Stomach (tissue), 9 donors: Measurements from ENCODE around the gene LYZL4. TPM values are rescaled to one million over a fixed set of nuclear protein-coding genes. Genes with fewer than 3 reads are reported as not detected.

Experiments
- DNase-seq, 2 donors: peaks; one replicate each; pipeline versions ENCODE4 v3.0.0 to v3.0.0-alpha.2; 2013 to 2019
- H3K27ac ChIP-seq, 5 donors: fragments of 200-600 bp in 4 of 5; sonication (generic) in 4 of 5; one replicate each; pipeline ENCODE4 v1.5.1; 2013 to 2019; ENCODE audit warnings: mild to moderate bottlenecking in 1 of 5, moderate library complexity in 1 of 5
- H3K27me3 ChIP-seq, 3 donors: fragments of 200-600 bp; sonication (generic); one replicate each; pipeline ENCODE4 v1.5.1; 2017 to 2019; ENCODE audit warnings: mixed run types in 1 of 3
- H3K36me3 ChIP-seq, 4 donors: fragments of 200-600 bp; sonication (generic); 1 replicate in 3 of 4; 2 replicates in 1 of 4; pipeline ENCODE4 v1.5.1; 2016 to 2019
- H3K4me1 ChIP-seq, 4 donors: fragments of 200-600 bp; sonication (generic); one replicate each; pipeline ENCODE4 v1.5.1; 2016 to 2019
- H3K4me3 ChIP-seq, 4 donors: fragments of 200-600 bp; sonication (generic) in 3 of 4; one replicate each; pipeline ENCODE4 v1.5.1; 2016 to 2019; ENCODE audit warnings: mild to moderate bottlenecking in 1 of 4
- H3K9me3 ChIP-seq, 4 donors: fragments of 200-600 bp; sonication (generic); one replicate each; pipeline ENCODE4 v1.5.1; 2016 to 2019
- EP300 ChIP-seq: sonication (generic); formaldehyde crosslinking; IDR thresholded peaks from one replicate; pipeline ENCODE4 v1.6.1; 2017; ENCODE audit warnings: antibody characterized with exemption
- POLR2A ChIP-seq, 4 donors: fragments of 450-650 bp; IDR thresholded peaks; one replicate each; pipeline ENCODE4 v1.6.1; 2016; ENCODE audit warnings: antibody characterized with exemption in 4 of 4, control low read depth in 2 of 4, mild to moderate bottlenecking in 1 of 4, moderate library complexity in 1 of 4
- POLR2AphosphoS5 ChIP-seq, 3 donors: sonication (generic); formaldehyde crosslinking; IDR thresholded peaks; one replicate each; pipeline ENCODE4 v1.6.1; 2016; ENCODE audit warnings: antibody characterized with exemption in 3 of 3
- WGBS, 5 donors: extraction: QIAGEN DNeasy Blood & Tissue Kit in 3 of 5; methylation state at CpG; one replicate each; pipeline versions ENCODE4 v1.1.5 to v1.1.7; 2013 to 2018; 5-methylcytosine and 5-hydroxymethylcytosine counted together
- intact Hi-C: fragments of 100-400 bp; cut with DNase I; formaldehyde crosslinking; loops from one replicate; pipeline ENCODE4 v1.15.1; 2023; ENCODE audit warnings: low total_unique reads
- polyA plus RNA-seq, 3 donors: library from polyadenylated mRNA; stranded (reverse); fragments of 200-250 nt; gene quantifications; one replicate each; pipeline ENCODE4 v1.2.3, GENCODE V29; 2013
- total RNA-seq, 5 donors: library from RNA; depleted of rRNA; stranded (reverse); fragments of >200 nt; gene quantifications; one replicate each; pipeline versions ENCODE4 v1.1.0 to v1.2.3, GENCODE V29; 2014 to 2016
- TF ChIP-seq, protein P1 (sequence below), 7 experiments: fragments of 450-650 bp in 4 of 7; fragments of 200-600 bp in 3 of 7; sonication (generic) in 3 of 7; IDR thresholded peaks; one replicate each; pipeline ENCODE4 v1.5.1; 2016 to 2019; ENCODE audit warnings: antibody characterized with exemption in 7 of 7, control low read depth in 2 of 7, mild to moderate bottlenecking in 1 of 7
- donor health status: healthy with polysubstance abuse.
- donor health status: Bipolar disorder and iron deficiency.
- donor health status: healthy.

The LYZL4 gene
- total and polyA plus RNA-seq, 8 donors, result not detected

DNA sequence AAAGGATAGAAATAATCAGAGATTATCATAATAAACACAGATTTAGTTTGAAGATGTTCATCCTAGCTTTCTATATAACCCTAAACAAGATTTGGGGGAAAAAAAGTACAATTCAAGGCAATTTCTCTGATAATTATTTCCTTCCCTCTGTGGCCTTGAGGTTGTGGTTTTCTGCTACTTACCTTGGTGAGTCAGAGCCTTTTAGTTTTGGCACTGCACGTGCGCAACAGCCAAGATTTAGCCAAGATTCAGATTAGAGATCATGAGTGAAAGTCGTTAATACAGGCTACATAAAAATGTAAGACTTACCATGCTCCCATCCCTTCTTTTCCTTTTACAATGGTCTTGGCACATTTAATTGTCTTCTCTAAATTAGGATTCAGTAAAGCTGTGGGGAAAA is 6.7 kb downstream of the LYZL4 start:
- intact Hi-C loops, result no loop called here
- TF ChIP-seq POLR2AphosphoS5 (IDR thresholded peaks at IDR 0.05) (no peak), POLR2A (IDR thresholded peaks at IDR 0.05) (no peak), EP300 (no peak)
- TF ChIP-seq, protein P1, sequence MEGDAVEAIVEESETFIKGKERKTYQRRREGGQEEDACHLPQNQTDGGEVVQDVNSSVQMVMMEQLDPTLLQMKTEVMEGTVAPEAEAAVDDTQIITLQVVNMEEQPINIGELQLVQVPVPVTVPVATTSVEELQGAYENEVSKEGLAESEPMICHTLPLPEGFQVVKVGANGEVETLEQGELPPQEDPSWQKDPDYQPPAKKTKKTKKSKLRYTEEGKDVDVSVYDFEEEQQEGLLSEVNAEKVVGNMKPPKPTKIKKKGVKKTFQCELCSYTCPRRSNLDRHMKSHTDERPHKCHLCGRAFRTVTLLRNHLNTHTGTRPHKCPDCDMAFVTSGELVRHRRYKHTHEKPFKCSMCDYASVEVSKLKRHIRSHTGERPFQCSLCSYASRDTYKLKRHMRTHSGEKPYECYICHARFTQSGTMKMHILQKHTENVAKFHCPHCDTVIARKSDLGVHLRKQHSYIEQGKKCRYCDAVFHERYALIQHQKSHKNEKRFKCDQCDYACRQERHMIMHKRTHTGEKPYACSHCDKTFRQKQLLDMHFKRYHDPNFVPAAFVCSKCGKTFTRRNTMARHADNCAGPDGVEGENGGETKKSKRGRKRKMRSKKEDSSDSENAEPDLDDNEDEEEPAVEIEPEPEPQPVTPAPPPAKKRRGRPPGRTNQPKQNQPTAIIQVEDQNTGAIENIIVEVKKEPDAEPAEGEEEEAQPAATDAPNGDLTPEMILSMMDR (IDR thresholded peaks at IDR 0.05), result no peak
- H3K27me3 ChIP-seq, result no peaks in the 10 kb centered on the region
- no peak overlapping the region for H3K4me3 ChIP-seq
- no peak overlapping the region for H3K27ac ChIP-seq
- H3K4me1 ChIP-seq, result no peaks in the 10 kb centered on the region
- no peaks in the 10 kb centered on the region for H3K9me3 ChIP-seq
- 51 to 74% (median 61%) methylated on average over 3 of the region's 3 CpGs for WGBS, 5 donors
- H3K36me3 ChIP-seq, result no peaks in the 10 kb centered on the region
- DNase-seq, result no peak

- no peaks in the 10 kb centered on the region for H3K36me3 ChIP-seq
- DNase-seq, result no peak
- no peak for TF ChIP-seq POLR2AphosphoS5 (IDR thresholded peaks at IDR 0.05)
- H3K27me3 ChIP-seq, result no peaks in the 10 kb centered on the region
- intact Hi-C loops, result no loop called here
- 79 to 96% (median 94%) methylated on average over 2 of the region's 2 CpGs for WGBS, 5 donors
- no peak overlapping the region for H3K27ac ChIP-seq
- no peaks in the 10 kb centered on the region for H3K9me3 ChIP-seq
- no peaks in the 10 kb centered on the region for H3K4me1 ChIP-seq
- no peak overlapping the region for H3K4me3 ChIP-seq
Measured at GRCh38 chr3:42402394-42403096, 7.9 kb downstream of the LYZL4 start.

- no peaks in the 10 kb centered on the region for H3K4me1 ChIP-seq
- H3K9me3 ChIP-seq, result no peaks in the 10 kb centered on the region
- no peak overlapping the region for H3K27ac ChIP-seq
- intact Hi-C loops, result no loop called here
- H3K36me3 ChIP-seq, result no peaks in the 10 kb centered on the region
- no peak overlapping the region for H3K4me3 ChIP-seq
- no peaks in the 10 kb centered on the region for H3K27me3 ChIP-seq
- TF ChIP-seq POLR2AphosphoS5 (IDR thresholded peaks at IDR 0.05) (no peak), EP300 (no peak), POLR2A (IDR thresholded peaks at IDR 0.05) (no peak)
- TF ChIP-seq, protein P1 (IDR thresholded peaks at IDR 0.05), result no peak
- no peak for DNase-seq
- 65 to 74% (median 68%) methylated on average over 3 of the region's 3 CpGs for WGBS, 5 donors
Measured at GRCh38 chr3:42398080-42398479, 12.3 kb downstream of the LYZL4 start.

DNA sequence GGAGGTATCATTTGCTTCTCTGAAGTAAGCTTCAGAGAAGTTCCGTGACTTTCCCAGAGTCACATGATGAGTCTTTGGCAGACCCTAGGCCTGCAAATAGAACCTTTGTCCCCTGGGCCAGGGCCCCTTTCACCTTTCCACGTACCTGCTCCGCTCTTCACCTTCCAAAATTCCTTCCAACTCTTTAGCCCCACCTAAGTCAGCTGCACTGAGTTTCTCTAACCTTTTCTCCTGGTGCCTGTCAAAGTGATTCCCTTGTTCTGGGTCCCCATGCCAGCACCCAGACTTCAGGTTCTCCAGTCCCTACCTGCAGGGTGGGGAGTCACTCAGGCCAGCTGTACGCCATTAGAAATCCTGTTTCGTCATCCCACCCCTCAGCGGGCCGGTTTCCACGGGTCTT is 12.8 kb downstream of the LYZL4 start:
- Histone ChIP-seq H3K27ac (no peak overlapping the region), H3K4me3 (no peak overlapping the region), H3K36me3 (no peaks in the 10 kb centered on the region), H3K4me1 (no peaks in the 10 kb centered on the region), H3K9me3 (no peaks in the 10 kb centered on the region), H3K27me3 (no peaks in the 10 kb centered on the region)
- WGBS, 5 donors, result 81 to 89% (median 85%) methylated on average over 8 of the region's 8 CpGs
- intact Hi-C loops, result no loop called here
- TF ChIP-seq, protein P1 (IDR thresholded peaks at IDR 0.05), result no peak
- TF ChIP-seq EP300, result no peak
- no peak for TF ChIP-seq POLR2AphosphoS5 (IDR thresholded peaks at IDR 0.05)
- TF ChIP-seq POLR2A (IDR thresholded peaks at IDR 0.05), result no peak
- DNase-seq, result no peak

- intact Hi-C loops, result no loop called here
- H3K4me3 ChIP-seq, result no peak overlapping the region
- DNase-seq, result peak in 1 of 2 donors; percentile 31
- H3K9me3 ChIP-seq, result no peaks in the 10 kb centered on the region
- TF ChIP-seq POLR2A (IDR thresholded peaks at IDR 0.05) (no peak), POLR2AphosphoS5 (IDR thresholded peaks at IDR 0.05) (no peak), EP300 (no peak)
- TF ChIP-seq, protein P1 (IDR thresholded peaks at IDR 0.05), result no peak
- no peak overlapping the region for H3K27ac ChIP-seq
- H3K27me3 ChIP-seq, result no peaks in the 10 kb centered on the region
- H3K4me1 ChIP-seq, result no peaks in the 10 kb centered on the region
- H3K36me3 ChIP-seq, result no peaks in the 10 kb centered on the region
- 42 to 59% (median 45%) methylated on average over 12 of the region's 12 CpGs for WGBS, 5 donors
Measured at GRCh38 chr3:42394579-42395288, 15.7 kb downstream of the LYZL4 start.
